Heart left ventricle (tissue), 16 donors: Measurements from ENCODE around the gene RBM26. TPM values are rescaled to one million over a fixed set of nuclear protein-coding genes. Genes with fewer than 3 reads are reported as not detected.

Experiments used
- ATAC-seq, 4 donors: fragments of 200-7000 bp; cut with Tn5 transposase; one replicate each; pipeline ENCODE4 v1.9.1; 2020 to 2022; ENCODE audit warnings: moderate library complexity in 4 of 4, mild to moderate bottlenecking in 3 of 4, moderate number of reproducible peaks in 1 of 4
- DNase-seq, 5 donors: peaks; one replicate each; pipeline ENCODE4 v3.0.0-alpha.2; 2020
- H3K27ac ChIP-seq, 12 donors: fragments of 200-600 bp; sonication (generic) in 4 of 12; one replicate each; pipeline versions ENCODE4 v1.5.0 to v1.8.0; 2016 to 2022; ENCODE audit warnings: mild to moderate bottlenecking in 2 of 12
- H3K27me3 ChIP-seq, 9 donors: fragments of 200-600 bp; sonication (generic) in 2 of 9; one replicate each; pipeline versions ENCODE4 v1.5.1 to v1.8.0; 2016 to 2022; ENCODE audit warnings: mild to moderate bottlenecking in 3 of 9
- H3K36me3 ChIP-seq, 9 donors: fragments of 200-600 bp; sonication (generic) in 2 of 9; one replicate each; pipeline versions ENCODE4 v1.5.0 to v1.8.0; 2018 to 2022; ENCODE audit warnings: mild to moderate bottlenecking in 2 of 9
- H3K4me1 ChIP-seq, 12 donors: fragments of 200-600 bp; sonication (generic) in 4 of 12; one replicate each; pipeline versions ENCODE4 v1.5.0 to v1.8.0; 2016 to 2022; ENCODE audit warnings: mild to moderate bottlenecking in 3 of 12
- H3K4me3 ChIP-seq, 12 donors: fragments of 200-600 bp; sonication (generic) in 4 of 12; one replicate each; pipeline versions ENCODE4 v1.5.0 to v1.8.0; 2017 to 2022; ENCODE audit warnings: mild to moderate bottlenecking in 9 of 12, moderate library complexity in 4 of 12
- H3K9me3 ChIP-seq, 12 donors: fragments of 200-600 bp; sonication (generic) in 4 of 12; one replicate each; pipeline versions ENCODE4 v1.5.0 to v1.8.0; 2016 to 2022; ENCODE audit warnings: mild to moderate bottlenecking in 1 of 12
- POLR2A ChIP-seq, 2 donors: fragments of 450-650 bp; IDR thresholded peaks; one replicate each; pipeline ENCODE4 v1.6.1; 2017; ENCODE audit warnings: antibody characterized with exemption in 2 of 2, mild to moderate bottlenecking in 2 of 2, moderate library complexity in 2 of 2
- WGBS, 4 donors: extraction: QIAGEN DNeasy Blood & Tissue Kit in 2 of 4; methylation state at CpG; one replicate each; pipeline versions ENCODE4 v1.1.5 to v1.1.7; 2013 to 2018; 5-methylcytosine and 5-hydroxymethylcytosine counted together
- intact Hi-C, 10 donors: fragments of 100-400 bp; cut with DNase I; formaldehyde crosslinking; loops; one replicate each; pipeline versions ENCODE4 v1.11.1 to v1.14.2; 2022
- polyA plus RNA-seq, 2 donors: library from polyadenylated mRNA; stranded (reverse); fragments of 200-250 nt; gene quantifications; one replicate each; pipeline ENCODE4 v1.2.3, GENCODE V29; 2013
- total RNA-seq, 9 donors: library from RNA; depleted of rRNA in 2 of 9; stranded (reverse); fragments of >200 nt in 2 of 9; fragmentation: NEBNext Ultra II Directional in 3 of 9; extraction: Animal tissue kit (Norgen Biotek cat#: 25700) in 3 of 9; gene quantifications; one replicate each; pipeline versions ENCODE4 v1.1.0 to v1.2.4, GENCODE V29; 2016 to 2023
- TF ChIP-seq, protein P1 (sequence below), 12 donors: fragments of 200-600 bp; sonication (generic) in 4 of 12; IDR thresholded peaks; one replicate each; pipeline versions ENCODE4 v1.5.0 to v1.8.0; 2018 to 2022; ENCODE audit warnings: antibody characterized with exemption in 12 of 12, mild to moderate bottlenecking in 5 of 12
- donor health status: ischemic (EF 13 %, LVEDD 7.1; RV severe dilation, severe dysfunction).
- donor health status: healthy with polysubstance abuse.
- donor health status: DM: no; HTN: yes; CAD: no.
- donor health status: DM: no; HTN: no; CAD: no.
- donor health status: ischemic (EF 25% LVEDD 6.9; RV normal size, moderate dysfunction).
- donor health status: ischemic (EF 25% LVEDD 5.7; RV mildly dilated, moderate dysfunction).
- donor health status: healthy.
- donor health status: DM: yes; HTN: yes; CAD: no.
- donor health status: ischemic (EF 35%, LVEDD 5.7; RV mildly dilated, moderate dysfunction).
- donor health status: nonischemic (EF 11% LVEDD 7.7; RV severe dilation, severe dysfunction).
- donor health status: DM: yes; HTN: yes; CAD: no.
- donor health status: PGD.
- donor health status: ischemic (EF 29% LVEDD 5.4; RV normal size, mild dysfunction).
- donor health status: nonischemic (EF 23%, LVEDD 6.1; RV moderate dilation, normal function).

The RBM26 gene
- total and polyA plus RNA-seq, 11 donors: 11.5 to 28.4 (median 20.8) TPM

DNA sequence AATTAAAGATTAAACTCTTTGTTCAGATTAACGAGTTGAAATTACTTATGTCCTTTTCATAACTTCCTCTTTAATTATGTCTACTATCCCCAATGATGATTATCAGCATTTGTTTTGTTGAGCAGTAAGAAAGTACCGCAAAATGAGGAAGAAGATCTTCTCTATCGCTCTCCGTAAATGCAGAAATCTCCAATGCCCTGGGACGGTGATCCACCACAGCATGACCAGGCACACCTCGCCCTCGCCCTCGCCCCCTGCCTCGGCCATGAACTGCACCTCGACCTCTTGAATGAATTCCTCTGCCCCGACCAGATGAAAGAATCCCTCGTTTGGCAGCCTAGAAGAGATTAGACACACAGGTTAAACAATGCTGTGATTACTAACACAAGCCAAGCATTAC, 69.1 kb downstream of the RBM26 start:
- intact Hi-C loops: no loop called here
- TF ChIP-seq, protein P1, sequence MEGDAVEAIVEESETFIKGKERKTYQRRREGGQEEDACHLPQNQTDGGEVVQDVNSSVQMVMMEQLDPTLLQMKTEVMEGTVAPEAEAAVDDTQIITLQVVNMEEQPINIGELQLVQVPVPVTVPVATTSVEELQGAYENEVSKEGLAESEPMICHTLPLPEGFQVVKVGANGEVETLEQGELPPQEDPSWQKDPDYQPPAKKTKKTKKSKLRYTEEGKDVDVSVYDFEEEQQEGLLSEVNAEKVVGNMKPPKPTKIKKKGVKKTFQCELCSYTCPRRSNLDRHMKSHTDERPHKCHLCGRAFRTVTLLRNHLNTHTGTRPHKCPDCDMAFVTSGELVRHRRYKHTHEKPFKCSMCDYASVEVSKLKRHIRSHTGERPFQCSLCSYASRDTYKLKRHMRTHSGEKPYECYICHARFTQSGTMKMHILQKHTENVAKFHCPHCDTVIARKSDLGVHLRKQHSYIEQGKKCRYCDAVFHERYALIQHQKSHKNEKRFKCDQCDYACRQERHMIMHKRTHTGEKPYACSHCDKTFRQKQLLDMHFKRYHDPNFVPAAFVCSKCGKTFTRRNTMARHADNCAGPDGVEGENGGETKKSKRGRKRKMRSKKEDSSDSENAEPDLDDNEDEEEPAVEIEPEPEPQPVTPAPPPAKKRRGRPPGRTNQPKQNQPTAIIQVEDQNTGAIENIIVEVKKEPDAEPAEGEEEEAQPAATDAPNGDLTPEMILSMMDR (IDR thresholded peaks at IDR 0.05): no peak
- no peak for TF ChIP-seq POLR2A (IDR thresholded peaks at IDR 0.05)
- WGBS, 4 donors: 85 to 87% (median 87%) methylated on average over 12 of the region's 12 CpGs
- H3K4me1 ChIP-seq: no peaks in the 10 kb centered on the region
- H3K27me3 ChIP-seq: no peaks in the 10 kb centered on the region
- no peaks in the 10 kb centered on the region for H3K9me3 ChIP-seq
- no peak overlapping the region for H3K4me3 ChIP-seq
- H3K27ac ChIP-seq: no peak overlapping the region
- ATAC-seq: no peak
- peaks cover 0 to 100% (median 95%) of the 10 kb centered on the region in 9 donors for H3K36me3 ChIP-seq
- no peak for DNase-seq

DNA sequence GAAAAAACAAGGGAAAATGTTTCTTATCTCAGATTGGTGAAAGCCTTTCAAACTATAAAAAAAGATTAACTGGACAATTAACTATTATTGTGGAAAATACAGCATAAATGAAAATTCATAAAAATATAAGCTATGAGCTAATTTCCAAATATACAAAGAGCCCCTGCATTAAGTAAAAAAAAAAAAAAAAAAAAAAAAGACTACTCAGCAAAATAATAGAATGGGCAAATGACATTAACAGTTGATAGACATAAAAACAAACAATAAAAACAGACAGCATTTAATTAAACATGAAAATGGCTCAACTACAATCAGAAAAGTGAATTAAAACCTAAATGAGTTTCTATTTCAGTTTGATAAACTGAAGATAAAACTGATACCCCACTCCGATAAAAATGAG, 77.5 kb downstream of the RBM26 start:
- Histone ChIP-seq H3K27me3 (no peaks in the 10 kb centered on the region), H3K4me3 (no peak overlapping the region), H3K27ac (no peak overlapping the region), H3K36me3 (peaks cover 0 to 93% (median 67%) of the 10 kb centered on the region in 9 donors), H3K9me3 (no peaks in the 10 kb centered on the region), H3K4me1 (no peaks in the 10 kb centered on the region)
- intact Hi-C loops: no loop called here
- TF ChIP-seq, protein P1 (IDR thresholded peaks at IDR 0.05): no peak
- TF ChIP-seq POLR2A (IDR thresholded peaks at IDR 0.05): no peak
- 88 to 96% (median 92%) methylated on average over 1 of the region's 1 CpG for WGBS, 4 donors
- ATAC-seq (no peak), DNase-seq (no peak)

DNA sequence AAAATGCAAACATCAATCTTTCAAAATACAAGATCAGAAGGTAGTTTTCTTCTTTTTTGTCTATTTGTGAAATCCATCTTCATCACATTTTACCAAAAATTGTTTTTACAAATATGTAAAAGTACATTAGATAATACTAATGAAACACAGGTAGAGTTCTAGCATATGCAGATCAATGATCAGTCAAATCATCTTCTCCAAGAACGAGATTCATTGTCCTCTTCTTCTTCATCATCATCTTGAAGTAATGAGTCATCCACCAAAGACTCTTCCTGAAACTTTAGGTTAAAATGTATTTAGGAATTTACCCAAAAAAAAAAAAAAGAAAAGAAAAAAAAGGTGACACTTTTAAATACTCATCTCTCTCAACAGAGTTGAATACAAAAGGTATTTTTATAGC, 85.6 kb downstream of the RBM26 start:
- no peaks in the 10 kb centered on the region for H3K9me3 ChIP-seq
- H3K4me1 ChIP-seq: peaks cover 0 to 1% (median 0%) of the 10 kb centered on the region in 12 donors
- H3K27me3 ChIP-seq: no peaks in the 10 kb centered on the region
- DNase-seq (no peak), ATAC-seq (no peak)
- TF ChIP-seq, protein P1 (IDR thresholded peaks at IDR 0.05): no peak
- no peak for TF ChIP-seq POLR2A (IDR thresholded peaks at IDR 0.05)
- H3K27ac ChIP-seq: no peak overlapping the region
- H3K36me3 ChIP-seq: peaks cover 0 to 79% (median 51%) of the 10 kb centered on the region in 9 donors
- WGBS, 4 donors: 90 to 98% (median 95%) methylated on average over 1 of the region's 1 CpG
- intact Hi-C loops: no loop called here
- no peak overlapping the region for H3K4me3 ChIP-seq

DNA sequence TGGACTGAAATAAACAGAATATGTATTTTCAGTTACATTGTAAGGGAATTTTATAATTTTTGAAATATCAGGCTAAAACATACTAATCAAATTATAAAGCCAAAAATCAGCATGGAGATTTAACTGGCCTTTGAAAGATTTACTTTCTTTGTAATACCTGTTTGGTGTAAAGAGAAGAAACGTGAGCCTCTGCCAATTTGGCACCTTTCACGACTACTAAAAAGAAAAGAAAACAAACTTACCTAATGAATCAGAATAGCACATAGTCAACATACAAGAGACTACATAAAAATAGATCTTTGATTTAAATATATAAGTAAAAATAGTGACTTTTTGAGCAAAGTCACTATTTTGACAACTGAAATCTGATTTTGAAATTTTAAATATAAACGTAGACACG, 87.4 kb downstream of the RBM26 start:
- H3K9me3 ChIP-seq: no peaks in the 10 kb centered on the region
- no peak for TF ChIP-seq POLR2A (IDR thresholded peaks at IDR 0.05)
- TF ChIP-seq, protein P1 (IDR thresholded peaks at IDR 0.05): no peak
- intact Hi-C loops: no loop called here
- H3K27ac ChIP-seq: no peak overlapping the region
- ATAC-seq: no peak
- H3K4me3 ChIP-seq: no peak overlapping the region
- no peaks in the 10 kb centered on the region for H3K27me3 ChIP-seq
- no peak for DNase-seq
- peaks cover 0 to 65% (median 43%) of the 10 kb centered on the region in 9 donors for H3K36me3 ChIP-seq
- WGBS, 4 donors: 80 to 84% (median 81%) methylated on average over 4 of the region's 4 CpGs
- peaks cover 0 to 14% (median 5%) of the 10 kb centered on the region in 12 donors for H3K4me1 ChIP-seq
